GM19438 (cell line): ENCODE data around the gene BOLL.
"Not testable (repeated sequence)": the region's sequence is repeated elsewhere in the genome, so short reads cannot be mapped to it uniquely, and the experiment has no call there.

ENCODE experiments used
- ATAC-seq: cut with Tn5 transposase; IDR thresholded peaks from one replicate; pipeline ENCODE4 v1.9.1; 2021; ENCODE audit warnings: low read depth; ENCODE audit not compliant: unreplicated experiment

BOLL gene, protein sequence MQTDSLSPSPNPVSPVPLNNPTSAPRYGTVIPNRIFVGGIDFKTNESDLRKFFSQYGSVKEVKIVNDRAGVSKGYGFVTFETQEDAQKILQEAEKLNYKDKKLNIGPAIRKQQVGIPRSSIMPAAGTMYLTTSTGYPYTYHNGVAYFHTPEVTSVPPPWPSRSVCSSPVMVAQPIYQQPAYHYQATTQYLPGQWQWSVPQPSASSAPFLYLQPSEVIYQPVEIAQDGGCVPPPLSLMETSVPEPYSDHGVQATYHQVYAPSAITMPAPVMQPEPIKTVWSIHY

DNA sequence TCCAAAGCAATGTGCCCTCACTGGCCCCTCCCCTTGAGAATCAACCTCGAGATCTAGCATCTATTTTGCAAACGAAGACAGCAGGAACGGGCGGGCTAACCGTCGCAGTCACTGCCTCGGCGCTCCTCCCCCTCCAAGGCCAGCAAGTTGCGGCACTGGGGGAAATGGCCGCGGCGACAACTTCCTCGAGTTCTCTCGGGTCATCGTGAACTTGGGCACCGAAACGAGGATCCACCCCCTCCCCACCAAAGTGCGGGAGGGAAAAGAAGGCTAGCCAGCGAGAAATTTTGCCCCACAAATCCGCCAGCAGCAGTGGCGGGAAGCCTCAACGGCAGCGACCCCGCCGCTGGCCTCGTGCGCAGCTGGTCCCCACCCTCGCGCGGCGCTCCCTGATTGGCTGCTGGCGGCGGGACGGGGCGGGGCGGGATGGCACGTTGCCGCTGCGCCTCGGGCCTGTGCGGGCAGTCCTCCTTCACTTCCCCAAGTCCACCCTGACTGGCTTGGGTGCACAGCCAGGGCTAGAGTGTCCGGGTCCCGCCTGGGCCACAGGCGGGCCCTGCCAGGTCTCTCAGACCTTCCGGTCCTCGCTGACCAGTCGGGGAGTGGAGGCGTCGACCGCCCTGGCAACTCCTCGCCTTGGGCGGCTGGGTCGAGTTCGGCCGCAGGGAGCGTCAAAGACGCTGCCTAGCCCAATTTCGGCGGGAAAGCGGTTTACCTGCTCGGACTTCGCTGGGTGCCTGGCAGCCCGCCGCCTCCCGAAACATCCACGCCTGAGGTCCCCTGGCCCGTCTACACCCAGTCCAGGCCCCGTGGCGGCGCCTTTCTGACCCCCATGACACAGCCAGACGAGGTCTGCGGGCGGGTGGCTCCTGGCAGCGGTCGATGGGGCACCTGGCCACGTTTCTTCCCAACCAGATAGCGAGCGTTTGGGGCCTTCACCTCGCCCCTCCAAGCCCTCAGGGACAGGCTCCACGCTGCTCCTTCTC is at the start of gene BOLL:
Gene BOLL (minus strand): TSS at position 364 of the 986 bp plus-strand sequence. CDS start 3,469 bp downstream, outside the sequence.
- no peak for ATAC-seq

DNA sequence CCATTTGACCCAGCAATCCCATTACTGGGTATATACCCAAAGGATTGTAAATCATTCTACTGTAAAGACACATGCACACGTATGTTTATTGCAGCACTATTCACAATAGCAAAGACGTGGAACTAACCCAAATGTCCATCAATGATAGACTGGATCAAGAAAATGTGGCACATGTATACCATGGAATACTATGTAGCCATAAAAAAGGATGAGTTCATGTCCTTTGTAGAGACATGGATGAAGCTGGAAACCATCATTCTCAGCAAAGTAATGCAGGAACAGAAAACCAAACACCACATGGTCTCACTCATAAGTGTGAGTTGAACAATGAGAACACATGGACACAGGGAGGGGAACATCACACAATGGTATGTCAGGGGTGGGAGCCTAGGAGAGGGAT is 49.7 kb upstream of the BOLL start:
- not testable (repeated sequence) for ATAC-seq

- ATAC-seq: no peak
Measured at GRCh38 chr2:197828464-197829135, 43.5 kb upstream of the BOLL start.

- ATAC-seq: no peak
Measured at GRCh38 chr2:197827618-197828017, 42.5 kb upstream of the BOLL start.

- ATAC-seq: no peak
Measured at GRCh38 chr2:197822333-197822732, 37.2 kb upstream of the BOLL start.

DNA sequence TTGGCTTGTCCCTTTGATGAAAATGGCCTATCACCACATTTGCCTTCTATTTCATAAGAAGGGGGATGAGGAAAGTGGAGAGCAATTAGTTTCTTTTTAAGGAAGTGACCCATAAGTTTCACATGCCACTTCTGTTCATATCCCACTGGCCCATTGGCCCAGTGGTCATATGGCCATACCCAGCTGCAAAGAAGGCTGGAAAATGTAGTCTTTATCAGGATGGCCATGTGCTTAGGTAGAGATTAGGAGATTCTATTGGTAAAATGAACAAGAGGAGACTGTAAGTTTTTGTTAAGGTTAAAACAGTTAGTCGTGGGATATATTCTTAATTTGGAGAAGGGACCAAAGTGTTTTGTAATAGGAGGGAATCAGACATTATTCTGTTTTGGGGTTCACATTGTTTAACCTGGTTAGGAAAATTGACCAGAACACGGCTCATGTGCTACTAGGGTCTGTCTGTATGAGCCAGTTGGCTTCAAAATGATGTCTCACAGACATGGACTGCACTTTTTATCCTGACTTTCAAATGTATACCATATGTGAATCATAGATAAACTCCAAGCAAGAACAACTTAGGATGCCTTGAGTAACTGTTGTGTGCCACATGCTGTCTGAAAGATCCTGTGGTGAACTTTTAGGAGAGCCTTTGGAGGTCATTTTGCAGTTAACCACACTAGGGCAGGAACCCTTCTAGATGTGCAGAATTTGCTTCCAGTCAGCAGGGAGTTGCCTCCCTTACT is 36.6 kb upstream of the BOLL start:
- ATAC-seq: no peak

DNA sequence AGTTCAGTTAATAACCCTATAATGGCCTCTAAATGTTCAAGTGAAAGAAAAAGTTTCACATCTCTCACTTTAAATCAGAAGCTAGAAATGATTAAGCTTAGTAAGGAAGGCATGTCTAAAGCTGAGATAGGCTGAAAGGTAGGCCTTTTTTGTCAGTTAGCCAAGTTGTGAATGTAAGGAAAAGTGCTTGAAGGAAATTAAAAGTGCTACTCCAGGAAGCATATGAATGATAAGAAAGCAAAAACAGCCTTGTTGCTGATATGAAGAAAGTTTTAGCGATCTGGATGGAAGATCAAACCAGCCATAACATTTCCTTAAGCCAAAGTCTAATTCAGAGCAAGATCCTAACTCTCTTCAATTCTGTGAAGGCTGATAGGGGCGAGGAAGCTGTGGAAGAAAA is 29.4 kb upstream of the BOLL start:
- no peak for ATAC-seq

DNA sequence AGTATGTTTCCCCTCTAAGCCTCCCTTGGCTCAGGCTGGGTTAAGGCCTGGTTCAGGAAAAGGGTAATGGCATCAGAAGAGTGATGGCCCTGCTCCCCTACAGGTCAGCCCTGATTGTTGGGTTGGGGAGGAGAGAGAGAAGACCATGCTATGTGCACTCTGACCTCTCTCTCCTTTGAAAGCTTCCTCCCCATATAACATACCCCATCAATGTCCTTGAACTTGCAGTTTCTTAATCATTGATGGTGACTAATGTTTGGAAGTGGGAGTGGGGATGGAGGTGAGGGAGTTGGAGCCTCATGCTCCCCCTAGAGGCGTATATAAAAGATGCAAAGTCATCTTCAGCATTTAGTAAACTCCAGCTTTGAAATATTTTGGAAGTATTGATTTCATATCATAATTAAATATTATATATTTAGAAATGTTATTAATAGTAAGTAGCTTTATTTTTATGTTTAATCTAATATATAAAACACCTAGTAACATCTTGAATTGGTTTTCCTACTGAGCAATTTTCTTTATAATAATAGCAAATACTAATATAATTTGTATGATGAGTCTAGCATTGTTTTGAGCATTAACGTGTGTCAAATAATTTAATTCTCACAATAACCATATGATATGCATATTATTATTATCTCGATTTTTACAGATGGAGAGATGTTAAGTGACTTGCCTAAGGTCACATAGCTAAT is 28.1 kb upstream of the BOLL start:
- no peak for ATAC-seq

- ATAC-seq: no peak
Measured at GRCh38 chr2:197810491-197810890, 25.4 kb upstream of the BOLL start.

DNA sequence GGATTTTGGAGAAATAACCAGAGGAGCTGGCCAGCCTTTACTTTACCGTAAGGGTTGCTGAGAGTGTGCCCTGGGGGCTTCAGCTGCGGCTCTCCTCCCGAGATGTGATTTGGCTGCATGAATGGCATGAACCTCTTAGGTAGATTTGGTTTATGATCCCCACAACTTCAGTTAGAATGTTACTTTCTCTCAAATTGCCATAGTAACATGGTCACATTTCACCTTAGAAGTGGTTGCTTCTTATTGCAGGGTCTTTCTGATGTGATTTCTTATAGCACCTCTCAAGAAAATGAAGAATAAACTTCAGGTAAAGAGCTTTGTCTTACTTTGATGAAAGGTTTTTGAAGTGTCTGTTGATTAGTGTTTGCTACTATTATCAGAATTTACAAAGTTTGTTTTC is 24.9 kb upstream of the BOLL start:
- no peak for ATAC-seq

DNA sequence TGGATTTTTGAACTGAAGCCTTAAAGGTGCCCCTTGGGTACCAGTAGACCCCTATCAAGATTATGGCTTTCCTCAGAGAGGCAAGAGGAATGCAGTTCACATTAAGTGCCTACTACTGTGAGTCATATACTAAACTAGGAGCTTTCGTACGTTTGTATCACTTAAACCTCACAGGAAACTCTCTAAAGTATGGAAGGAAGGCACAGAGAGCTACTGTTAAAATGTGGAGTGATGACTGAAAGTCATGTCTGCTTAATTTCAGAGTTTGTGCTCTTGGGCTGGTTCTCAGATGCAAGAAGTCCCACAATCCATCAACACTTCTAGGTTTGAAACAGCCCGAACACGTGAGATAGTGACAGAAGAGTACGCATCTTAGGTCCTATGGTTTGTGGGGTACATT is 23.9 kb upstream of the BOLL start:
- ATAC-seq: no peak

GRCh38 chr2:197805715-197806633 is 20.9 kb upstream of the BOLL start:
- no peak for ATAC-seq

- ATAC-seq: peak; percentile 38
Measured at GRCh38 chr2:197804758-197805714, 19.9 kb upstream of the BOLL start.

GRCh38 chr2:197804049-197804757 is 19.1 kb upstream of the BOLL start, which contains the start of gene PLCL1:
Gene PLCL1, plus strand, starts transcription at chr2:197804593.
- ATAC-seq: peak; percentile 99

DNA sequence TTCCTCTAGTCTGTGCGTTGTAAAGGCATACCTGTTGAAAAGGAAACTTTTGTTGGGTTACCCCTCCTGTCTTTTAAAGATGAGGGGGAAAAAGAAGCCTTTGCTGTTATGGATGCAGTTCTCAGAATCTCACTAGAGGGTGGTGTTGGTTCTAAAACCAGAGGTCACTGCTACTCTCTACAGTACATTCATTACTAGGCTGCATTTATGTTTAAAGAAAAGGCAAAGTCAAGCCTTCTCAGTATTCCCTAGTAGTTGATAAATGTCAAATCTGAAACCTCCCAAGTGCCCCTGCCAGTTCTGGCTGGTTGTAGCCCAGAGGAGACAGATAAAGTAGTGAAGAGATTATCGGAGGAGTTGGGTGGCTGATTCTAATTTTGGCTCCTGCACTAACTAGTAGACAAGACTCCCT is 17.9 kb upstream of the BOLL start:
- no peak for ATAC-seq

DNA sequence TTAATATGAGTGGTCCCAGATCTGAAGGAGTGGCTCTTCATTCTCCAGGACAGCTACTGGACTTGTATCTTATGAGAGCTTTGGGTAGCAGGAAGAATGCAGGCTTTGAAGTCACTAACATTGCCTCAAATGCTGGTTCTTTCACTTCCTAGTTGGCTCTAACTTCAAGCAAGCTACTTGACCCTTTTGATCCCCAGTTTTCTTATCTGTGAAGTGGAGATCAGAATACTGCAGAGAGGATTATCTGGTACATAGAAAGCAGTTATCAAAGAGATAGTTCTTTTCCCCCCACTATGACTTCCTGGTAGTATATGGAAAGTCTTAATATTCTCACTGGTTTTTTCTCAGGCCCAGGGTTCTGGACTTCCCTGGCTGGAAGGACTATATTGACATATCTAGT is 15.9 kb upstream of the BOLL start:
- ATAC-seq: no peak

- ATAC-seq: no peak
Measured at GRCh38 chr2:197800091-197800490, 15.0 kb upstream of the BOLL start.
